GM12891 (cell line): Measurements from ENCODE around the gene UQCC3.
"Not testable (repeated sequence)": the region's sequence is repeated elsewhere in the genome, so short reads cannot be mapped to it uniquely, and the experiment has no call there.

ENCODE experiments used
- DNase-seq: peaks from one replicate; pipeline ENCODE4 v3.0.0; 2011; ENCODE audit warnings: low spot score; ENCODE audit not compliant: insufficient read length
- FAIRE-seq: peaks from 2 replicates; lab custom pipeline; 2011; peaks lifted over from hg19 to GRCh38; lab: Jason Lieb, UNC
- PAX5 ChIP-seq: IDR thresholded peaks from 2 replicates; pipeline ENCODE4 v1.6.1; 2011; ENCODE audit warnings: low read length, moderate library complexity, mild to moderate bottlenecking; ENCODE audit not compliant: insufficient read depth, severe bottlenecking
- POLR2A ChIP-seq: IDR thresholded peaks from 2 replicates; pipeline ENCODE4 v1.6.1; 2011; ENCODE audit warnings: low read depth, low read length, control low read depth
- POLR2AphosphoS5 ChIP-seq: IDR thresholded peaks from 2 replicates; pipeline ENCODE4 v1.6.1; 2011; ENCODE audit warnings: low read depth, low read length, control low read depth
- POU2F2 ChIP-seq: IDR thresholded peaks from 2 replicates; pipeline ENCODE4 v1.6.1; 2011; ENCODE audit warnings: low read depth, mild to moderate bottlenecking, control low read depth, low read length, moderate library complexity
- SPI1 ChIP-seq: IDR thresholded peaks from 2 replicates; pipeline ENCODE4 v1.6.1; 2011; ENCODE audit warnings: low read depth, low read length, control low read depth
- TAF1 ChIP-seq: IDR thresholded peaks from 2 replicates; pipeline ENCODE4 v1.6.1; 2011; ENCODE audit warnings: low read depth, low read length, control low read depth

The UQCC3 gene

GRCh38 chr11:62677156-62677555 is 5.7 kb downstream of the UQCC3 start:
- TF ChIP-seq POU2F2: no peak
- DNase-seq (no peak), FAIRE-seq (no peak)

GRCh38 chr11:62677714-62678113 is 6.2 kb downstream of the UQCC3 start:
- DNase-seq (no peak), FAIRE-seq (no peak)
- TF ChIP-seq TAF1 (no peak), POLR2A (no peak), SPI1 (no peak), PAX5 (no peak), POLR2AphosphoS5 (no peak), POU2F2 (no peak)

DNA sequence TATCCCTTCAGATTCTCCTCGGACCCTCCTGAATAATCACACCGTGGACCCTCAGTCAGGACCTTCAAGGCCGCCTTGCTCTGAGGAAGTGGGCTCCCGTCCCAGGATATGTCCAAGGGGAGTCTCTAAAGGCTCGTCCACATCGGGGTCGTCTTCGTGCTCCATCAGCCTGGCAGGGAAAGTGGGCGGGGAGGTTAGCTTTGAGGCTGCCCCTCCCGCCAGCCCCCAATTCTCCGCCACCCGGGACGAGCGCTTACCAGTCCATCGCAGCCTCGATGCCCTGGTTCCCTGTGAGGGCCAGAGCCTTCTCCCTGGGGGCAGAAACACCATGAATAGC is 6.9 kb downstream of the UQCC3 start:
- FAIRE-seq: no peak
- TF ChIP-seq TAF1: no peak
- 0 out of 2 replicates have a peak, but pooled peaks have one; percentile 18 for TF ChIP-seq SPI1
- TF ChIP-seq POLR2A: no peak
- TF ChIP-seq PAX5: no peak
- no peak for TF ChIP-seq POU2F2
- no peak for DNase-seq

DNA sequence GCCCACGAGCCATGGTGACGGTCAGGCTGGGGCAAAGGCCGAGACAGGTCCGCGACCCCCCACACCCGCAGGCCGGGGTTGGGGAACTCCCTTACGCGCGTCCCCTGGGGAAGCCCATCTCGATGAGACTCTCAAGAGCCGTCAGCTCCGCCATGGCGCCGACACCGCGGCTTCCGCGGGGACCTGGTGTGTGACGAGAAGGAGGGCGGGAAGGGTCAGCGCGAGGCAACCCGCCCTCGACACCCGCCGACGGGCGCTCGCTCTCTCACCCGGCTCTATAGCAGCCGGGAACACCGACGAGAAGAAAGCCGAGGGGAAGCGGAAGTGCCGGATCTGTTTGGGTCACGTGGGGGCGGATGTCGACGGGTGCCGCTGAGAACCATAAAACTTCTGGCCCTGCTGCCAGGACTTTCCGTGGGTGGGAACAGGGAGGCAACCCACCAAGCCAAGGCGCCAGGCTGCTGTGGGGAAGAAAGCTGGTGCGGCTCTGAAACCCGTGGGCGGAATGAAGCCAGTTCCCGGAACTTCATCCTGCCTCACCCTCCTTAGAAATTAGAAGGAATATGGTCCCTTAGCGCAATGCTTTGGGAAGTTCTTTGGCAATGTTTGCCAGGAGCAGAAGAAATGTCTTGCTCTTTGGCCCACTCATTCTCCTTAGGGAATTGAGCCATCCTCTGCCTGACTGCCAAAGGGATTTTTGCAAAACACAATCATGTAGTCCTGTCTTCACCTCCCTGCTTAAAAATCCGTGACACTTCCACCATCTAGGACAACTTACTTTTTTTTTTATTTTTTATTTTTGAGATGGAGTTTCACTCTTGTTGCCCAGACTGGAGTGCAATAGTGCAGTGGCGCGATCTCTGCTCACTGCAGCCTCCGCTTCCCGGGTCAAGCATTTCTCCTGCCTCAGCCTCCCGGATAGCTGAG is 7.6 kb downstream of the UQCC3 start, which contains the start of gene UBXN1:
Gene UBXN1, minus strand, starts transcription at position 304 of the 927 bp plus-strand sequence. Its CDS starts 150 bp downstream, at position 154.
- FAIRE-seq: peak; percentile 38
- peak; percentile 93 for DNase-seq
- peak; percentile 94 for TF ChIP-seq POLR2A
- no peak for TF ChIP-seq PAX5
- peak; percentile 88 for TF ChIP-seq POLR2AphosphoS5
- TF ChIP-seq TAF1: peak; percentile 64
- TF ChIP-seq POU2F2: peak; percentile 58
- peak; percentile 88 for TF ChIP-seq SPI1

DNA sequence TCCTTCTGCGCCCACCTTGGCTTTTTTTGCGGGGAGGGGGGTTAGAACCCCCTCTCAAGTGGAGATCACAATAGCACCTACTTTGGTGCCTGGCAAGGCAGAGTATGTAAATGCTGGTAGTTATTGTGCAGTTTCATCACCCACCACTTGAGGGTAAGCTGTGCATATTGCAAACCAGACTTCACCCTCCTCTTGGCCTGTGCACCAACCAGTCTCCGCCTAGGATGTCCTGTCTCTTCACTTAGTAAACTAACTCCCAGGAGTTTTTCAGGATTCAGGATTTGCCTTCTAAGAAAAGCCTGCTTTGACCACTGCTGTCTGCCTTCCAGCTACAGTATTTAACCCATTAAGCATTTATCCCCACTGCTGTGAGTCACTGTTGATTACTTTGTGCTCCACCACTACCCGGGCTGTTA is 9.4 kb downstream of the UQCC3 start:
- DNase-seq (peak; percentile 50), FAIRE-seq (peak; percentile 92)
- TF ChIP-seq POLR2A: no peak
- no peak for TF ChIP-seq TAF1
- TF ChIP-seq POU2F2: peak; percentile 89

DNA sequence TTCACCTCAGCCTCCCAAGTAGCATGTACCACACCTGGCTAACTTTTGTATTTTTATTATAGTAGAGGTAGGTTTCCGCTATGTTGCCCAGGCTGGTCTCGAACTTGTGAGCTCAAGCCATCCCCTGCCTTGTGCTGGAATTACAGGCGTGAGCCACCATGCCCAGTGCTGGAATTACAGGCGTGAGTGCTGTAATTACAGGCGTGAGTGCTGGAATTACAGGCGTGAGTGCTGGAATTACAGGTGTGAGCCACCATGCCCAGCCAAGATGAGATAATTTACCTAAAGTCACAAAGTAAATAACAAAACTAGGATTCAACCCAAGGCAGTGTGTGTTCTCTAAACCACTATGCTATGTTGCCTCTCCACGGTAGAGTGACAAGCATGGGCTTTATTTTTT is 11.0 kb downstream of the UQCC3 start:
- TF ChIP-seq POU2F2: no peak
- TF ChIP-seq POLR2AphosphoS5: no peak
- no peak for TF ChIP-seq TAF1
- TF ChIP-seq SPI1: no peak
- no peak for TF ChIP-seq POLR2A
- TF ChIP-seq PAX5: no peak
- DNase-seq: no peak
- FAIRE-seq: no peak

- TF ChIP-seq POLR2AphosphoS5 (no peak), POLR2A (no peak), SPI1 (no peak), TAF1 (no peak)
- DNase-seq: no peak
Measured at GRCh38 chr11:62687508-62688396, 16.3 kb downstream of the UQCC3 start.

DNA sequence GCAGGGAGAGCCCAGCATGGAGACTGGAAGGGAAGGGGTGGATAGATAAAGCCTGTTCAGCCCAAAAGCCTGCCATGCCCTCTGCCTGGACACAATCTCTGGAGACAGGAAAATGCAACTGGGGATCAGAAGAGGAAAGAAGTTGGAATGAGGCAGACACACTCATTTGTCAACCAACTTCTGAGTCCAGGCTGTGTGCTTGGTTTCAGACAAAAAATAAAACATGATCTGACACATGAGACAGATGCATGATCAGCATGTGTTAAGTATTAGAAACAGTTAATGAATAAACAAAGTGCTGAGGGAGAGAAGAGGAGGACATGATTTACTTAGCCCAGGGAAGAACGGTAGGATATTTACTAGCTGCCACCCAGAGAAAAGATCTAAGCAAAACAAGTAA is 17.0 kb downstream of the UQCC3 start:
- FAIRE-seq: no peak
- no peak for DNase-seq
- TF ChIP-seq PAX5 (no peak), POLR2A (no peak), TAF1 (no peak)

More at GRCh38 chr11:62687508-62688396, 16.3 kb downstream of the UQCC3 start:
- FAIRE-seq: no peak

DNA sequence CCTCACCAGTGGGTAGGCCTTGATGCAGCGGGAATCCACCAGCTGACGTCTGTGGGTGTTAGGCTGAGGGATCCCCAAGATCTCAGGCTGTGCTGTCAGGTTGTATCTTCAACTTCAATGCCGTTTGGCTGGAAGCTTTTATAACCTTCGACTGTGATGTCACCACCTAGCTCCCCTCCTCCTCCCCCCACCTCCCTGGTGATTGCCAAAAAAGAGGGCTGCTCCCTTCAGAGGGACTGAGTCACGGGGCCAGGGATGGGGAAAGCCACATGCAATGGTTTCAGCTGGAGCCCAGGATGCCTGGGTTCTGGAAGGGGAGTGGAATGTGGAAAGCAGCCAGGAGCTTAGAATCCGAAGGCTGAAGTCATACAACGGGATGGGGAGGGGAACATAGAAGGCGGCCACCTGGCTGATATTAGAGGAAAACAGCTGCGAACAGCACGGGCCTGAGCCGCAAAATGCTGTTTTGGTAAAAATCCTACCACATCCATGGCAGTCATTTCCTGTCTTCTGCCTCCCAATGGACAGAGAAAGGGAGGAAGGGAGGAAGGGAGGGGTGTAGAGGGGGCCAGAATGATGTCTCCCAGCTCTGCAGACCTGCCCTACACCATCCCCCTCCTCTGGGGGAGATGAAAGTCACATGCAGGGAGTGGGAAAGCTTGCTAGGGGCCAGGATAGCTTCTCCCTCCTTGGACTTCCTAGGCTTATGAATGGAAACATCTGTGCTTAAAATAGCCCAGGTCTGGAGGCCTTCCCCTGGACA is 18.1 kb downstream of the UQCC3 start, which contains the start of gene LRRN4CL:
Gene LRRN4CL, minus strand, starts transcription at position 110 of the 763 bp plus-strand sequence. CDS start 1,022 bp downstream, outside the sequence.
- DNase-seq (no peak), FAIRE-seq (no peak)
- TF ChIP-seq POLR2AphosphoS5 (no peak), POU2F2 (no peak), POLR2A (no peak), SPI1 (no peak), TAF1 (no peak)

DNA sequence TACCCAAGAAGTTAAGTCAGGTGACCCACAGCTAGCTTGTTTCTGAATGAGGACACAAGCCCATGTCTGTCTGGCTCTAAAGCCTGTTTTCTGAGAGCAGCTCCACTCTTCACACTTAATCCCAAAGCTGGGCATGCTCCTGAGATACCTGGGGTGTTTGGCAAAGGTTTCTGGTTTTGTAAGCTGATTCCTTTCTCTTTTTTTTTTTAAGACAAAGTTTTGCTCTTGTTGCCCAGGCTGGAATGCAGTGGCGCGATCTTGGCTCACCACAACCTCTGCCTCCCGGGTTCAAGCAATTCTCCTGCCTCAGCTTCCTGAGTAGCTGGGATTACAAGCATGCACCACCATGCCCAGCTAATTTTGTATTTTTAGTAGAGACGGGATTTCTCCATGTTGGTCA is 22.2 kb downstream of the UQCC3 start:
- DNase-seq, FAIRE-seq: not testable (repeated sequence)
